ENCODE measurements around the gene SPOUT1. TPM values are rescaled to one million over a fixed set of nuclear protein-coding genes. Genes with fewer than 3 reads are reported as not detected.
"Not testable (repeated sequence)": the region's sequence is repeated elsewhere in the genome, so short reads cannot be mapped to it uniquely, and the experiment has no call there.

The SPOUT1 gene
- total RNA-seq, 5 donors from 2014 or later (not counting 1 experiment from before 2014, with no cell fraction given): 43.7 to 89.4 (median 82.6) TPM

- Mint-ChIP-seq H3K4me3 (no peak overlapping the region), H3K4me1 (peaks cover 4 to 10% (median 6%) of the 10 kb centered on the region in 3 donors), H3K27me3 (no peaks in the 10 kb centered on the region), H3K27ac (no peak overlapping the region), H3K9me3 (no peaks in the 10 kb centered on the region), H3K36me3 (no peaks in the 10 kb centered on the region)
- H3K4me1 ChIP-seq (ENCODE audit: control insufficient read depth in 1 of 2, extremely low read depth in 1 of 2, insufficient read depth in 2 of 2, low read length in 2 of 2): peaks cover 2 to 6% of the 10 kb centered on the region in 2 experiments
- ATAC-seq (replicated peaks in 1 of 4) (no peak), DNase-seq (no peak)
- H3K9me3 ChIP-seq: no peaks in the 10 kb centered on the region
- WGBS (ENCODE audit: insufficient coverage): 100% methylated on average over 1 of the region's 6 CpGs
- H3K27me3 ChIP-seq (replicated peaks in 1 of 2; ENCODE audit: control insufficient read depth in 2 of 2, extremely low read depth in 1 of 2, insufficient read depth in 2 of 2, low read length in 1 of 2): no peaks in the 10 kb centered on the region
- H3K27ac ChIP-seq (ENCODE audit: low read length): no peak overlapping the region
- ChIA-PET POLR2A (no interaction called here), CTCF (interaction anchor here (0.7 to 3.2 kb wide), 7 partner anchors 9 to 73 kb away, joined by 3 to 18 read pairs (median 6); no protein-coding TSS in a partner anchor)
- H3K36me3 ChIP-seq (ENCODE audit: control insufficient read depth in 2 of 2, extremely low read depth in 1 of 2, insufficient read depth in 1 of 2, low read length in 1 of 2): no peaks in the 10 kb centered on the region
- H3K4me3 ChIP-seq (ENCODE audit: control insufficient read depth in 1 of 2, extremely low read depth in 1 of 2, low read length in 1 of 2): no peak overlapping the region
These were observed 32.8 kb upstream of the SPOUT1 start for GRCh38 chr9:128862401-128862851.

GRCh38 chr9:128861501-128861900 is 31.9 kb upstream of the SPOUT1 start:
- no peak overlapping the region for H3K27ac ChIP-seq (ENCODE audit: low read length)
- no peak for ATAC-seq (replicated peaks in 1 of 4)

GRCh38 chr9:128860937-128861336 is 31.3 kb upstream of the SPOUT1 start:
- Histone ChIP-seq H3K9me3 (no peaks in the 10 kb centered on the region), H3K27ac (ENCODE audit: low read length) (no peak overlapping the region), H3K27me3 (replicated peaks in 1 of 2; ENCODE audit: control insufficient read depth in 2 of 2, extremely low read depth in 1 of 2, insufficient read depth in 2 of 2, low read length in 1 of 2) (no peaks in the 10 kb centered on the region), H3K4me1 (ENCODE audit: control insufficient read depth in 1 of 2, extremely low read depth in 1 of 2, insufficient read depth in 2 of 2, low read length in 2 of 2) (peaks cover 2 to 6% of the 10 kb centered on the region in 2 experiments), H3K36me3 (ENCODE audit: control insufficient read depth in 2 of 2, extremely low read depth in 1 of 2, insufficient read depth in 1 of 2, low read length in 1 of 2) (no peaks in the 10 kb centered on the region), H3K4me3 (ENCODE audit: control insufficient read depth in 1 of 2, extremely low read depth in 1 of 2, low read length in 1 of 2) (no peak overlapping the region)
- ChIA-PET POLR2A (no interaction called here), CTCF (interaction anchor here (1.7 to 3.2 kb wide), 2 partner anchors 67 kb away, joined by 9 to 18 read pairs; no protein-coding TSS in a partner anchor)
- H3K4me3 Mint-ChIP-seq: no peak overlapping the region
- H3K4me1 Mint-ChIP-seq: peaks cover 4 to 10% (median 6%) of the 10 kb centered on the region in 3 donors
- no peaks in the 10 kb centered on the region for H3K36me3 Mint-ChIP-seq
- ATAC-seq (replicated peaks in 1 of 4): no peak
- no CpG with 5 or more reads among the region's 5 CpGs for WGBS (ENCODE audit: insufficient coverage)
- H3K27ac Mint-ChIP-seq: no peak overlapping the region
- no peaks in the 10 kb centered on the region for H3K9me3 Mint-ChIP-seq
- no peak for DNase-seq
- no peaks in the 10 kb centered on the region for H3K27me3 Mint-ChIP-seq

More at GRCh38 chr9:128861501-128861900, 31.9 kb upstream of the SPOUT1 start:
- Mint-ChIP-seq H3K27ac (no peak overlapping the region), H3K36me3 (no peaks in the 10 kb centered on the region), H3K9me3 (no peaks in the 10 kb centered on the region), H3K4me1 (peaks cover 4 to 10% (median 6%) of the 10 kb centered on the region in 3 donors), H3K4me3 (no peak overlapping the region), H3K27me3 (no peaks in the 10 kb centered on the region)
- WGBS (ENCODE audit: insufficient coverage): 100% methylated on average over 4 of the region's 6 CpGs
- no peaks in the 10 kb centered on the region for H3K9me3 ChIP-seq
- no peaks in the 10 kb centered on the region for H3K36me3 ChIP-seq (ENCODE audit: control insufficient read depth in 2 of 2, extremely low read depth in 1 of 2, insufficient read depth in 1 of 2, low read length in 1 of 2)
- no peak overlapping the region for H3K4me3 ChIP-seq (ENCODE audit: control insufficient read depth in 1 of 2, extremely low read depth in 1 of 2, low read length in 1 of 2)
- ChIA-PET CTCF (interaction anchor here (0.7 to 3.2 kb wide), 4 partner anchors 64 to 67 kb away, joined by 6 to 18 read pairs (median 8); no protein-coding TSS in a partner anchor), POLR2A (no interaction called here)
- H3K27me3 ChIP-seq (replicated peaks in 1 of 2; ENCODE audit: control insufficient read depth in 2 of 2, extremely low read depth in 1 of 2, insufficient read depth in 2 of 2, low read length in 1 of 2): no peaks in the 10 kb centered on the region
- peaks cover 2 to 6% of the 10 kb centered on the region in 2 experiments for H3K4me1 ChIP-seq (ENCODE audit: control insufficient read depth in 1 of 2, extremely low read depth in 1 of 2, insufficient read depth in 2 of 2, low read length in 2 of 2)
- DNase-seq: no peak

- 100% methylated on average over 2 of the region's 7 CpGs for WGBS (ENCODE audit: insufficient coverage)
- H3K4me1 ChIP-seq (ENCODE audit: control insufficient read depth in 1 of 2, extremely low read depth in 1 of 2, insufficient read depth in 2 of 2, low read length in 2 of 2); H3K36me3 Mint-ChIP-seq; H3K27ac ChIP-seq (ENCODE audit: low read length); H3K4me1 Mint-ChIP-seq; H3K4me3 ChIP-seq (ENCODE audit: control insufficient read depth in 1 of 2, extremely low read depth in 1 of 2, low read length in 1 of 2); H3K27me3 Mint-ChIP-seq; H3K27me3 ChIP-seq (replicated peaks in 1 of 2; ENCODE audit: control insufficient read depth in 2 of 2, extremely low read depth in 1 of 2, insufficient read depth in 2 of 2, low read length in 1 of 2); H3K27ac Mint-ChIP-seq; H3K36me3 ChIP-seq (ENCODE audit: control insufficient read depth in 2 of 2, extremely low read depth in 1 of 2, insufficient read depth in 1 of 2, low read length in 1 of 2); POLR2A ChIA-PET; H3K9me3 ChIP-seq; DNase-seq; H3K9me3 Mint-ChIP-seq; H3K4me3 Mint-ChIP-seq; ATAC-seq (replicated peaks in 1 of 4): not testable (repeated sequence)
- CTCF ChIA-PET: interaction anchor here in 1 of 2 donors (0.7 kb wide), 2 partner anchors 10 to 76 kb away, joined by 6 to 8 read pairs; no protein-coding TSS in a partner anchor
These were observed 28.9 kb upstream of the SPOUT1 start for GRCh38 chr9:128858476-128858875.

GRCh38 chr9:128854454-128854853 is 24.9 kb upstream of the SPOUT1 start:
- H3K36me3 ChIP-seq (ENCODE audit: control insufficient read depth in 2 of 2, extremely low read depth in 1 of 2, insufficient read depth in 1 of 2, low read length in 1 of 2); ATAC-seq (replicated peaks in 1 of 4); H3K27ac Mint-ChIP-seq; H3K27ac ChIP-seq (ENCODE audit: low read length); H3K27me3 Mint-ChIP-seq; H3K27me3 ChIP-seq (replicated peaks in 1 of 2; ENCODE audit: control insufficient read depth in 2 of 2, extremely low read depth in 1 of 2, insufficient read depth in 2 of 2, low read length in 1 of 2); H3K4me1 Mint-ChIP-seq; DNase-seq; H3K9me3 ChIP-seq; POLR2A ChIA-PET; H3K4me1 ChIP-seq (ENCODE audit: control insufficient read depth in 1 of 2, extremely low read depth in 1 of 2, insufficient read depth in 2 of 2, low read length in 2 of 2); H3K4me3 ChIP-seq (ENCODE audit: control insufficient read depth in 1 of 2, extremely low read depth in 1 of 2, low read length in 1 of 2); H3K4me3 Mint-ChIP-seq: not testable (repeated sequence)
- H3K9me3 Mint-ChIP-seq: peaks cover 5 to 17% (median 12%) of the 10 kb centered on the region in 3 donors
- peaks cover 17% of the 10 kb centered on the region for H3K36me3 Mint-ChIP-seq
- WGBS (ENCODE audit: insufficient coverage): 100% methylated on average over 1 of the region's 6 CpGs
- CTCF ChIA-PET: interaction anchor here in 1 of 2 donors (0.7 kb wide), 1 partner anchor 307 kb away, joined by 4 read pairs; no protein-coding TSS in a partner anchor

- H3K4me3 ChIP-seq (ENCODE audit: control insufficient read depth in 1 of 2, extremely low read depth in 1 of 2, low read length in 1 of 2); DNase-seq; ATAC-seq (replicated peaks in 1 of 4); H3K27ac Mint-ChIP-seq; H3K27me3 ChIP-seq (replicated peaks in 1 of 2; ENCODE audit: control insufficient read depth in 2 of 2, extremely low read depth in 1 of 2, insufficient read depth in 2 of 2, low read length in 1 of 2); H3K4me1 Mint-ChIP-seq; H3K36me3 ChIP-seq (ENCODE audit: control insufficient read depth in 2 of 2, extremely low read depth in 1 of 2, insufficient read depth in 1 of 2, low read length in 1 of 2); POLR2A ChIA-PET; H3K27me3 Mint-ChIP-seq; H3K27ac ChIP-seq (ENCODE audit: low read length); H3K4me1 ChIP-seq (ENCODE audit: control insufficient read depth in 1 of 2, extremely low read depth in 1 of 2, insufficient read depth in 2 of 2, low read length in 2 of 2); H3K9me3 ChIP-seq; H3K4me3 Mint-ChIP-seq: not testable (repeated sequence)
- CTCF ChIA-PET: interaction anchor here in 1 of 2 donors (0.6 kb wide), 1 partner anchor 41 kb away, joined by 3 read pairs; no protein-coding TSS in a partner anchor
- Mint-ChIP-seq H3K36me3 (peaks cover 25% of the 10 kb centered on the region), H3K9me3 (peaks cover 5 to 17% (median 12%) of the 10 kb centered on the region in 3 donors)
- no CpG with 5 or more reads among the region's 2 CpGs for WGBS (ENCODE audit: insufficient coverage)
These were observed 23.1 kb upstream of the SPOUT1 start for GRCh38 chr9:128852646-128853045.

Measured in T-cell (primary cell).